Breast epithelium (tissue), 3 donors: ENCODE results near the gene SFI1.

Experiments
- CTCF ChIP-seq, 3 donors: fragments of 450-650 bp; IDR thresholded peaks; one replicate each; pipeline ENCODE4 v1.5.1; 2016 to 2017; ENCODE audit warnings: antibody characterized with exemption in 3 of 3, mild to moderate bottlenecking in 3 of 3, moderate library complexity in 3 of 3
- POLR2AphosphoS5 ChIP-seq, 3 donors: sonication (generic); formaldehyde crosslinking; IDR thresholded peaks; one replicate each; pipeline ENCODE4 v1.6.1; 2017; ENCODE audit warnings: antibody characterized with exemption in 3 of 3

- TF ChIP-seq CTCF (IDR thresholded peaks at IDR 0.05) (no peak), POLR2AphosphoS5 (IDR thresholded peaks at IDR 0.05) (no peak)
Measured at GRCh38 chr22:31481129-31481528, 15.2 kb upstream of the SFI1 start.
